ENCODE data around the gene HDDC3.

DNA sequence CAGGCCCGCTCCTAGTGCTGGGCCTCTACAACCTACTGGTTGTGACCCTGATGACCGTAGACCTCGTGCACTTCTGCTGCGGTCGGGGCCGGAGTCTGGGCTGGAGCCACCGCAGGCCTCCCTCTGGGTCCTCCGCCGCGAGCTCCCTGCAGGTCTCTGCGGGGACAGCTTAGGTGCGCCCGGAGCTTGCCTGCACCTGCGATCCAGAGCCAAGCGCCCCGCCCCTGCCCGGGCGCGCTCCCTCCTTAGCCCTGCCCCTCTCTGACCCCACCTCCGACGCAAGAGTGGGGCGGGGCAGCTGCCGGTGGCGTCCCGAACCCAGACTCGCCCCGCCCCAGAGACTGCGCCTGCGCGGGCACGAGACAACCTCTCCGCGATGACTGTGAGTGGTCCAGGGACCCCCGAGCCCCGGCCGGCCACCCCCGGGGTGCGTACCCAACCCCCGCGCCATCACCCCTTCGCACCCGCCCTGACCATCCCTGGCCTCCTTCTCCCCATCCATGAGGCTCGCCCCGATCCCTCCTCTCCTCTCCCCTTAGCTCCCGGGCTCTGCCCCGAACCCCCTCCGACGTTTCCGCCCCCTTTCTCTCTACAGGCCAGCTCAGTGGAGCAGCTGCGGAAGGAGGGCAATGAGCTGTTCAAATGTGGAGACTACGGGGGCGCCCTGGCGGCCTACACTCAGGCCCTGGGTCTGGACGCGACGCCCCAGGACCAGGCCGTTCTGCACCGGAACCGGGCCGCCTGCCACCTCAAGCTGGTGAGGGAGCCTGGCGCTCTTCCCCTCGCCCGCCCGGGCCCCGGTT, 2.8 kb upstream of the HDDC3 start, which contains the start of gene UNC45A:
- TF ChIP-seq, protein P1, sequence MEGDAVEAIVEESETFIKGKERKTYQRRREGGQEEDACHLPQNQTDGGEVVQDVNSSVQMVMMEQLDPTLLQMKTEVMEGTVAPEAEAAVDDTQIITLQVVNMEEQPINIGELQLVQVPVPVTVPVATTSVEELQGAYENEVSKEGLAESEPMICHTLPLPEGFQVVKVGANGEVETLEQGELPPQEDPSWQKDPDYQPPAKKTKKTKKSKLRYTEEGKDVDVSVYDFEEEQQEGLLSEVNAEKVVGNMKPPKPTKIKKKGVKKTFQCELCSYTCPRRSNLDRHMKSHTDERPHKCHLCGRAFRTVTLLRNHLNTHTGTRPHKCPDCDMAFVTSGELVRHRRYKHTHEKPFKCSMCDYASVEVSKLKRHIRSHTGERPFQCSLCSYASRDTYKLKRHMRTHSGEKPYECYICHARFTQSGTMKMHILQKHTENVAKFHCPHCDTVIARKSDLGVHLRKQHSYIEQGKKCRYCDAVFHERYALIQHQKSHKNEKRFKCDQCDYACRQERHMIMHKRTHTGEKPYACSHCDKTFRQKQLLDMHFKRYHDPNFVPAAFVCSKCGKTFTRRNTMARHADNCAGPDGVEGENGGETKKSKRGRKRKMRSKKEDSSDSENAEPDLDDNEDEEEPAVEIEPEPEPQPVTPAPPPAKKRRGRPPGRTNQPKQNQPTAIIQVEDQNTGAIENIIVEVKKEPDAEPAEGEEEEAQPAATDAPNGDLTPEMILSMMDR (IDR thresholded peaks at IDR 0.05) = no peak
- no peak for TF ChIP-seq POLR2A (IDR thresholded peaks at IDR 0.05)

Measured in testis (tissue), 2 donors.